B cell (primary cell): ENCODE measurements around the gene ZSCAN12. TPM values are rescaled to one million over a fixed set of nuclear protein-coding genes. Genes with fewer than 3 reads are reported as not detected.

Source experiments
- ATAC-seq: fragments of 200-7000 bp; cut with Tn5 transposase; one replicate; pipeline ENCODE4 v1.10.0; 2021; ENCODE audit warnings: low read depth, mild to moderate bottlenecking, moderate number of reproducible peaks, moderate library complexity
- CTCF ChIA-PET: fragments of 350-600 bp; sonication (Branson Sonifier 250); formaldehyde crosslinking; loops from one replicate; lab custom pipeline; 2021; ENCODE audit warnings: antibody characterized with exemption, inconsistent platforms; lab: Charles Lee
- POLR2A ChIA-PET: fragments of 350-600 bp; sonication (Branson Sonifier 250); formaldehyde crosslinking; loops from one replicate; lab custom pipeline; 2021; ENCODE audit warnings: antibody characterized with exemption; lab: Charles Lee
- DNase-seq: peaks from one replicate; pipeline ENCODE4 v3.0.0; 2013
- H2AFZ ChIP-seq: 2 replicates; pipeline ENCODE4 v1.6.1; 2012; ENCODE audit warnings: mild to moderate bottlenecking, low read depth, low read length; ENCODE audit not compliant: insufficient read depth, poor library complexity, severe bottlenecking
- H3K27ac ChIP-seq, 2 donors: 1 replicate in 1 of 2; 2 replicates in 1 of 2; pipeline ENCODE4 v1.5.1; 2012 to 2013; ENCODE audit warnings: low read length in 2 of 2, mild to moderate bottlenecking in 2 of 2, moderate library complexity in 1 of 2
- H3K27me3 ChIP-seq, 4 experiments: fragments of 200-600 bp in 1 of 4; sonication (generic) in 1 of 4; replicated peaks in 1 of 4; 1 replicate in 2 of 4; 2 replicates in 2 of 4; pipeline versions ENCODE4 v1.6.1 to v1.7.0; 2013 to 2016; ENCODE audit warnings: low read length in 3 of 4, mild to moderate bottlenecking in 2 of 4, mixed read lengths in 1 of 4, moderate library complexity in 1 of 4; ENCODE audit not compliant: insufficient read depth in 4 of 4, control insufficient read depth in 3 of 4; ENCODE audit errors: control extremely low read depth in 1 of 4
- H3K36me3 ChIP-seq, 2 experiments: replicated peaks in 1 of 2; 1 replicate in 1 of 2; 2 replicates in 1 of 2; pipeline versions ENCODE4 v1.6.1 to v1.7.1; 2013; ENCODE audit warnings: low read length in 1 of 2; ENCODE audit not compliant: insufficient read depth in 2 of 2, control insufficient read depth in 1 of 2; ENCODE audit errors: control extremely low read depth in 1 of 2, extremely low read depth in 1 of 2
- H3K4me1 ChIP-seq, 2 donors: fragments of 200-600 bp in 1 of 2; sonication (generic) in 1 of 2; 1 replicate in 1 of 2; 2 replicates in 1 of 2; pipeline versions ENCODE4 v1.5.1 to v1.6.1; 2013 to 2017; ENCODE audit warnings: low read length in 2 of 2; ENCODE audit not compliant: control insufficient read depth in 2 of 2, insufficient read depth in 2 of 2
- H3K4me2 ChIP-seq: replicated peaks from 2 replicates; pipeline ENCODE3; 2012; ENCODE audit warnings: mild to moderate bottlenecking, low read depth, low read length; ENCODE audit not compliant: poor library complexity, severe bottlenecking
- H3K4me3 ChIP-seq, 5 experiments: fragments of 200-600 bp in 1 of 5; sonication (generic) in 1 of 5; 1 replicate in 3 of 5; 2 replicates in 2 of 5; pipeline versions ENCODE4 v1.5.1 to v1.7.0; 2011 to 2016; ENCODE audit warnings: low read length in 4 of 5, mild to moderate bottlenecking in 4 of 5, low read depth in 2 of 5, control low read depth in 1 of 5, moderate library complexity in 1 of 5; ENCODE audit not compliant: insufficient read depth in 1 of 5; ENCODE audit errors: control extremely low read depth in 1 of 5, extremely low read depth in 1 of 5
- H3K79me2 ChIP-seq: fragments of 200-600 bp; sonication (generic); one replicate; pipeline ENCODE4 v1.6.0; 2016; ENCODE audit warnings: low read length; ENCODE audit not compliant: control insufficient read depth, insufficient read depth
- H3K9ac ChIP-seq: fragments of 200-600 bp; sonication (generic); 2 replicates; pipeline ENCODE4 v1.6.1; 2017; ENCODE audit warnings: mild to moderate bottlenecking, low read length, moderate library complexity
- H3K9me3 ChIP-seq, 3 donors: one replicate each; pipeline versions ENCODE4 v1.6.1 to v1.7.1; 2013; ENCODE audit warnings: low read length in 2 of 3; ENCODE audit not compliant: control insufficient read depth in 2 of 3, insufficient read depth in 1 of 3; ENCODE audit errors: control extremely low read depth in 1 of 3
- H4K20me1 ChIP-seq: 2 replicates; pipeline ENCODE4 v1.6.0; 2012; ENCODE audit warnings: mild to moderate bottlenecking, low read length; ENCODE audit not compliant: insufficient read depth, control insufficient read depth, poor library complexity, severe bottlenecking
- H3K27ac Mint-ChIP-seq: one replicate; pipeline ENCODE4 v1.8.0; 2021; ENCODE audit warnings: mixed read lengths
- H3K27me3 Mint-ChIP-seq: one replicate; pipeline ENCODE4 v1.8.0; 2021; ENCODE audit warnings: mixed read lengths
- H3K4me1 Mint-ChIP-seq: one replicate; pipeline ENCODE4 v1.8.0; 2021; ENCODE audit warnings: mixed read lengths
- H3K4me3 Mint-ChIP-seq: one replicate; pipeline ENCODE4 v1.8.0; 2021; ENCODE audit warnings: mixed read lengths
- H3K9me3 Mint-ChIP-seq: one replicate; pipeline ENCODE4 v1.8.0; 2022; ENCODE audit warnings: mixed read lengths; ENCODE audit not compliant: insufficient read depth
- EZH2 ChIP-seq: IDR thresholded peaks from 2 replicates; pipeline ENCODE4 v1.6.1; 2012; ENCODE audit warnings: borderline replicate concordance, low read depth, mild to moderate bottlenecking, moderate library complexity, low read length; ENCODE audit not compliant: insufficient read depth, poor library complexity, severe bottlenecking
- WGBS: methylation state at CpG from one replicate; pipeline ENCODE4 v1.1.5; 2013; ENCODE audit warnings: missing lambda C conversion rate; ENCODE audit not compliant: insufficient coverage; 5-methylcytosine and 5-hydroxymethylcytosine counted together
- intact Hi-C: fragments of 100-400 bp; cut with micrococcal nuclease; formaldehyde crosslinking; loops from one replicate; pipeline ENCODE4 v1.10.0; 2022
- polyA plus RNA-seq: library from polyadenylated mRNA; depleted of rRNA; stranded (reverse); fragments of >200 nt; gene quantifications from 2 replicates; pipeline ENCODE4 v1.2.3, GENCODE V29; 2012
- total RNA-seq, 2 donors: library from RNA; stranded (reverse); fragments of 120-200 nt in 1 of 2; gene quantifications; 1 replicate in 1 of 2; 2 replicates in 1 of 2; pipeline versions ENCODE4 v1.2.3 to v1.2.4, GENCODE V29; 2013 to 2022
- TF ChIP-seq, protein P1 (sequence below): fragments of 200-600 bp; IDR thresholded peaks from one replicate; pipeline ENCODE4 v1.8.0; 2022; ENCODE audit warnings: antibody characterized with exemption, mild to moderate bottlenecking

The ZSCAN12 gene
- total and polyA plus RNA-seq, 2 donors (not counting 1 experiment from before 2014, with no cell fraction given): 3.5 to 14.8 TPM

DNA sequence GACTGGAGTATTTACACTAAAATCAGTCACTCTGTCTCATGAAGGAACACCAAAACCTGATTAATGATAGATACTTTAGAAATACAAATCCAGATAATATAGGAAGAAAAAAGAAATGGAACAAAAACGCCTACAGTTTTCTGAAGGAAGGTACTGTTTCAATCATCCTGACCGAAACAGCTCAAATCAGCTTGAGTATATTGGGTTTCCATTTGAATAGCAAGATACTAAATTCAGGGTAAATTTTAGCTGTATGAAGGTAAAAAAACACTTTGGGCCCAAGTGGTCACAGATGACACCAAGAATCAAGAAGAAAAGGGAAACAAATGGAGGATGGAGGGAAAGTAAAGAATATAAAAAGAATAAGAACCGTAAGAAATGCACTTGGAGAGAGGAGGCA, 36.9 kb upstream of the ZSCAN12 start:
- Histone ChIP-seq H3K36me3 (no peaks in the 10 kb centered on the region), H3K79me2 (no peaks in the 10 kb centered on the region), H3K27me3 (peaks cover 0 to 4% (median 0%) of the 10 kb centered on the region in 4 experiments), H3K4me2 (no peak overlapping the region), H3K9me3 (no peaks in the 10 kb centered on the region), H3K9ac (no peak overlapping the region), H3K4me1 (no peaks in the 10 kb centered on the region), H4K20me1 (no peaks in the 10 kb centered on the region), H3K4me3 (no peak overlapping the region), H2AFZ (no peak overlapping the region), H3K27ac (no peak overlapping the region)
- no peak overlapping the region for H3K4me3 Mint-ChIP-seq
- TF ChIP-seq, protein P1, sequence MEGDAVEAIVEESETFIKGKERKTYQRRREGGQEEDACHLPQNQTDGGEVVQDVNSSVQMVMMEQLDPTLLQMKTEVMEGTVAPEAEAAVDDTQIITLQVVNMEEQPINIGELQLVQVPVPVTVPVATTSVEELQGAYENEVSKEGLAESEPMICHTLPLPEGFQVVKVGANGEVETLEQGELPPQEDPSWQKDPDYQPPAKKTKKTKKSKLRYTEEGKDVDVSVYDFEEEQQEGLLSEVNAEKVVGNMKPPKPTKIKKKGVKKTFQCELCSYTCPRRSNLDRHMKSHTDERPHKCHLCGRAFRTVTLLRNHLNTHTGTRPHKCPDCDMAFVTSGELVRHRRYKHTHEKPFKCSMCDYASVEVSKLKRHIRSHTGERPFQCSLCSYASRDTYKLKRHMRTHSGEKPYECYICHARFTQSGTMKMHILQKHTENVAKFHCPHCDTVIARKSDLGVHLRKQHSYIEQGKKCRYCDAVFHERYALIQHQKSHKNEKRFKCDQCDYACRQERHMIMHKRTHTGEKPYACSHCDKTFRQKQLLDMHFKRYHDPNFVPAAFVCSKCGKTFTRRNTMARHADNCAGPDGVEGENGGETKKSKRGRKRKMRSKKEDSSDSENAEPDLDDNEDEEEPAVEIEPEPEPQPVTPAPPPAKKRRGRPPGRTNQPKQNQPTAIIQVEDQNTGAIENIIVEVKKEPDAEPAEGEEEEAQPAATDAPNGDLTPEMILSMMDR: no peak
- no peak for TF ChIP-seq EZH2
- POLR2A ChIA-PET: no interaction called here
- no peak for DNase-seq
- intact Hi-C loops: no loop called here
- H3K9me3 Mint-ChIP-seq: no peaks in the 10 kb centered on the region
- no peaks in the 10 kb centered on the region for H3K4me1 Mint-ChIP-seq
- CTCF ChIA-PET: no interaction called here
- 100% methylated on average over 2 of the region's 3 CpGs for WGBS
- no peak overlapping the region for H3K27ac Mint-ChIP-seq
- no peak for ATAC-seq
- H3K27me3 Mint-ChIP-seq: peaks cover 33% of the 10 kb centered on the region

GRCh38 chr6:28433119-28433518, 33.6 kb upstream of the ZSCAN12 start:
- Histone ChIP-seq H3K79me2 (no peaks in the 10 kb centered on the region), H3K27me3 (no peaks in the 10 kb centered on the region), H3K27ac (no peak overlapping the region), H3K4me3 (no peak overlapping the region), H4K20me1 (no peaks in the 10 kb centered on the region), H3K4me2 (no peak overlapping the region), H3K9me3 (peaks cover 0 to 4% (median 0%) of the 10 kb centered on the region in 3 donors), H3K4me1 (no peaks in the 10 kb centered on the region), H2AFZ (no peak overlapping the region), H3K9ac (no peak overlapping the region), H3K36me3 (no peaks in the 10 kb centered on the region)
- H3K9me3 Mint-ChIP-seq: no peaks in the 10 kb centered on the region
- TF ChIP-seq EZH2: no peak
- TF ChIP-seq, protein P1: no peak
- H3K27ac Mint-ChIP-seq: no peak overlapping the region
- no peak overlapping the region for H3K4me3 Mint-ChIP-seq
- no peak for ATAC-seq
- H3K27me3 Mint-ChIP-seq: peaks cover 32% of the 10 kb centered on the region
- DNase-seq: no peak
- intact Hi-C loops: no loop called here
- POLR2A ChIA-PET: no interaction called here
- no peaks in the 10 kb centered on the region for H3K4me1 Mint-ChIP-seq
- CTCF ChIA-PET: no interaction called here
